Karpas-422 (cell line): ENCODE data around the gene SIPA1. TPM values are rescaled to one million over a fixed set of nuclear protein-coding genes. Genes with fewer than 3 reads are reported as not detected.

Experiments used
- small RNA-seq: library from RNA; depleted of rRNA; stranded (forward); fragments of <200 nt; gene quantifications from one replicate; pipeline ENCODE3, GENCODE V24; 2014
- total RNA-seq: library from RNA; depleted of rRNA; stranded (reverse); fragments of >200 nt; shearing (Covaris generic); gene quantifications from 2 replicates; pipeline ENCODE4 v1.2.3, GENCODE V29; 2014; ENCODE audit warnings: low replicate concordance; rRNA removed

Gene SIPA1
- total RNA-seq, 1 experiment from 2014 or later = 74.6 TPM

Small RNA genes within 50 kb of the gene (small RNA-seq; reads per million reads assigned to genes)
- not detected for gene MIR4489
- not detected for gene MIR4690
- gene RN7SL309P = not detected

Other genes starting within 250 kb of the SIPA1 start
- 36.5 and 74.7 TPM in 2 replicates for gene NEAT1, start 215.3 kb upstream of the SIPA1 start, total RNA-seq
- gene MALAT1, start 139.1 kb upstream of the SIPA1 start, total RNA-seq = 3,783 and 4,167 TPM in 2 replicates
- 39.1 and 79.0 TPM in 2 replicates for gene SCYL1, start 113.0 kb upstream of the SIPA1 start, total RNA-seq
- 1.3 and 6.8 TPM in 2 replicates for gene LTBP3, start 79.7 kb upstream of the SIPA1 start, total RNA-seq
- 31.7 and 49.4 TPM in 2 replicates for gene ZNRD2, start 67.6 kb upstream of the SIPA1 start, total RNA-seq
- gene FAM89B, start 65.6 kb upstream of the SIPA1 start, total RNA-seq = 14.2 and 21.9 TPM in 2 replicates
- 19.9 and 75.1 TPM in 2 replicates for gene EHBP1L1, start 62.0 kb upstream of the SIPA1 start, total RNA-seq
- gene KCNK7, start 42.3 kb upstream of the SIPA1 start, total RNA-seq = 0.25 and 0.48 TPM in 2 replicates
- gene MAP3K11, start 23.9 kb upstream of the SIPA1 start, total RNA-seq = 11.8 and 28.0 TPM in 2 replicates
- 20.4 and 28.5 TPM in 2 replicates for gene PCNX3, start 22.3 kb upstream of the SIPA1 start, total RNA-seq
- gene RELA, start 24.8 kb downstream of the SIPA1 start, total RNA-seq = 42.6 and 44.0 TPM in 2 replicates
- gene KAT5, start 74.2 kb downstream of the SIPA1 start, total RNA-seq = 17.8 and 23.9 TPM in 2 replicates
- 70.7 and 133 TPM in 2 replicates for gene RNASEH2C, start 82.7 kb downstream of the SIPA1 start, total RNA-seq
- gene AP5B1, start 142.9 kb downstream of the SIPA1 start, total RNA-seq = 11.1 and 19.8 TPM in 2 replicates
- not detected in 2 replicates for gene OVOL1, start 149.0 kb downstream of the SIPA1 start, total RNA-seq
- gene SNX32, start 195.9 kb downstream of the SIPA1 start, total RNA-seq = not detected in 2 replicates
- 514 and 827 TPM in 2 replicates for gene CFL1, start 220.1 kb downstream of the SIPA1 start, total RNA-seq
- 41.3 and 89.0 TPM in 2 replicates for gene MUS81, start 222.3 kb downstream of the SIPA1 start, total RNA-seq
- gene EFEMP2, start 234.7 kb downstream of the SIPA1 start, total RNA-seq = 1.3 and 2.6 TPM in 2 replicates
- not detected in 2 replicates for gene CTSW, start 241.7 kb downstream of the SIPA1 start, total RNA-seq